Activated T-cell treated with anti-CD3 and anti-CD28 coated beads, Interleukin-2, amount 50 U/mL, for 24 hours (primary cell): ENCODE results near the gene LRRC56.

Experiments
- DNase-seq: peaks from one replicate; pipeline ENCODE4 v3.0.0-alpha.2; 2020
- H3K27ac Mint-ChIP-seq: 2 replicates; pipeline ENCODE4 v1.8.0; 2020; ENCODE audit warnings: mild to moderate bottlenecking, mixed read lengths
- H3K27me3 Mint-ChIP-seq: 2 replicates; pipeline ENCODE4 v1.8.0; 2020; ENCODE audit warnings: mixed read lengths
- H3K36me3 Mint-ChIP-seq: 2 replicates; pipeline ENCODE4 v1.8.0; 2020; ENCODE audit warnings: low read depth, mixed read lengths
- H3K4me1 Mint-ChIP-seq: 2 replicates; pipeline ENCODE4 v1.8.0; 2020; ENCODE audit warnings: low read depth, mixed read lengths
- H3K4me3 Mint-ChIP-seq: 2 replicates; pipeline ENCODE4 v1.8.0; 2020; ENCODE audit warnings: mild to moderate bottlenecking, moderate library complexity, mixed read lengths
- H3K9me3 Mint-ChIP-seq: 2 replicates; pipeline ENCODE4 v1.8.0; 2020; ENCODE audit warnings: mixed read lengths

The LRRC56 gene

DNA sequence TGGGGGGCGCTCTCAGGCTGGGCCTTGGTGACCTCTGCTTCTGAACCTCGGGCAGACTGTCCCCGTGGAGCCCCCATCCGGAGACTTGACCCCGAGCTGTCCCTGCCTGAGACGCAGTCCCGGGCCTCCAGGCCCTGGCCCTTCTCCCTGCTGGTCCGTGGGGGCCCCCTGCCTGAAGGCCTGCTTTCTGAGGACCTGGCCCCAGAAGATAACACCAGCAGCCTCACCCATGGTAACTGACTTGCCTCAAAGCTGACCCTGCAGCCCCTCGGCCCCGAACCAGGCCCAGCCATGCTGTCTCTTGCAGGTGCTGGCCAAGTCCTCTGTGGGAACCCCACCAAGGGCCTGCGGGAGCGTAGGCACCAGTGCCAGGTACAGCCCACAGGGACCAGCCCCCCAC is 14.3 kb downstream of the LRRC56 start:
- Mint-ChIP-seq H3K27ac (no peak overlapping the region), H3K9me3 (no peaks in the 10 kb centered on the region), H3K4me1 (peaks cover 2% of the 10 kb centered on the region), H3K36me3 (no peaks in the 10 kb centered on the region), H3K27me3 (peaks cover 3% of the 10 kb centered on the region), H3K4me3 (no peak overlapping the region)
- no peak for DNase-seq

DNA sequence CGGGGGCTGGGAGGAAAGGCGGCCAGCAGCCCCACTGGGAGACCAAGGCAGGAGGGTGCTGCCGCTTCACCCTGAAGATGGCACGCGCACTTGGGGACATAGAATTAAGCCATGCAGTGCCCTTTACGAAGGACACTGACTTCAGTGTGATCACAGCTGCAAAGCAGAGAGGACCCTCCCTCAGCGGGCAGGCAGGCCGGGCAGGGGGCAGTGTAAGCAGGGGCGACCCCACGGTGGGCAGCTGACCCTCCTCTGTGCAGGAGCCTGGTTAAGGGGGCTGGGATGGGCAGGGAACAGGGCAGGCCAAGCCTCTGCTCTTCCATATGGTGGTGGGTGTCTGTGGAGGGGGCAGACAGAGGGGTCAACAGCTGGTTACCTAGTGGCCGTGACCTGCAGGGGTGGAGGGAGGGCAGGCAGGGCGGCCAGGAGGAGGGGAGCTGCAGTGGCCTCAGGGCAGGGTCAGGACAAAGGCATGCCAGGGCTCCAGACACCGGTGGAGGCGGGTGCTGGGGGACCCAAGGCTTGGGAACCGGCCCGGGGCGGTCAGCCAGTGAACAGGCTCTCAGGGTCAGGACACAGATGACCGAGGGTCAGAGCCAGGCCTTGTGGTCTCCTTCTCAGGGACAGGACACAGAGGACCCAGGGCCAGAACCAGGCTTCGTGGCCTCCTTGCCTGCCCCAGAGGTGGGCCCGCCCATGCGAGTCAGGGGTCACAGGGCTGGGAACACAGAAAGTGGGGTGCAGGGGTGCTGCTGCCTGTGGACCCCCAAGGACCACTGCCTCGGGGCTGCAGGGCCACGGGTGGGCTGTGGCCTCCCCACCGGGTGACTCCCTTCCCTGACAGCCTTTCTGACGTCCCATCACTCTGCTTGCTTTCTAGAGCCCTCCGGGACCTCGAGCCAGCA is 16.0 kb downstream of the LRRC56 start:
- H3K27ac Mint-ChIP-seq, result no peak overlapping the region
- H3K9me3 Mint-ChIP-seq, result no peaks in the 10 kb centered on the region
- no peak overlapping the region for H3K4me3 Mint-ChIP-seq
- H3K4me1 Mint-ChIP-seq, result peaks cover 3% of the 10 kb centered on the region
- H3K36me3 Mint-ChIP-seq, result no peaks in the 10 kb centered on the region
- DNase-seq, result no peak
- peaks cover 9% of the 10 kb centered on the region for H3K27me3 Mint-ChIP-seq

DNA sequence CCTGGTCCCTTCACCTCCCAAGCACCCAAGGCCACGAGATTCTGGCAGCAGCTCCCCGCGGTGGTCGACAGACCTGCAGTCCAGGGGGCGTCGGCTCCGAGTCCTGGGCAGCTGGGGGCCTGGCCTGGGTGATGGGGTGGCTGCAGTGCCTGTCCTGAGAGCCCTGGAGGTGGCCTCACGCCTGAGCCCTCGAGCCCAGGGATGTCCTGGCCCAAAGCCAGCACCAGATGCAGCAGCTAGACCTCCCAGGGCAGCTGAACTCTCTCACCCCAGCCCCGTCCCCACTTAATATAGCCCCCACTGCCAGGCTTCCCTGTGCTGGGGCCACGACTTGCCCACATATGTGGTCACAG is 16.6 kb downstream of the LRRC56 start:
- peaks cover 3% of the 10 kb centered on the region for H3K4me1 Mint-ChIP-seq
- DNase-seq, result no peak
- no peak overlapping the region for H3K4me3 Mint-ChIP-seq
- H3K27ac Mint-ChIP-seq, result no peak overlapping the region
- no peaks in the 10 kb centered on the region for H3K36me3 Mint-ChIP-seq
- H3K27me3 Mint-ChIP-seq, result peaks cover 9% of the 10 kb centered on the region
- no peaks in the 10 kb centered on the region for H3K9me3 Mint-ChIP-seq

DNA sequence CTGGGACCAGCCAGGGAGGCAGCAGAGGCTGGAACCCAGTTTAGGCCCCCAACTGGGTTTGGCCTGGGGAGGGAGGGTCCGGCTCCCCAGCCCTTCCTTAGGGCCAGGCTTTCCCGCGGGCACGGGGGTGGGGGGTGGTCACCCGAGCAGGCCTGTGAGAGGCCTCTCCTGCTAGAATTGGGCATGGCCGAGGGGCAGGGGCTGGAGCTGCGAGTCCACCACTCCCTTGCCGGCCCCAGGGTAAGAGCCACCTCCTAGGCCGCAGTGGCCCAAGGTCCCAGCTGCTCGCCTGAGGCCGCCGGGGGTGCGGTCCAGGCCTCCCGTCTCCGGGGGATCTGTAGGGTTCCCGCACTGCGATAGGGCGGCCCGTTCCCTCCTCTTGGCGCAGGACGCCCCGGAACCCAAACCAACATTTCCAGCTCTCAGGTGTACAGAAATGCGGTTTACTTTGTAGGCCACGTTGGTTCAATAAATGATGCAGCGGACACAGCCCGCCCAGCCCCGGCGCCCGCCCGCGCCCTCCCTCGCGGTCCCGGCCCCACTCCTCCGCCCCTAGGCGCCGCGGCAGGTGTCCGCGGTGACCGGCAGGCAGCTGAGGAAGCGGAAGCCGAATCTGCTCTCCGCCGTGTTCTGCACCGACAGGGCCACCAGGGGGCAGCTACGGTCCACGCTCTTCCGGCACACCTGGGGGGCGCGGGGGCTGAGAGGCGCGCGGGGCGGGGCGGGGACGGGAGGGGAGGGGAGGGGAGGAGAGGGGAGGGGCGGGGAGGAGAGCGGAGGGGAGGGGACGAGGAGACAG is 17.3 kb downstream of the LRRC56 start:
- H3K4me3 Mint-ChIP-seq, result peak overlapping the region; percentile 27
- no peaks in the 10 kb centered on the region for H3K36me3 Mint-ChIP-seq
- peaks cover 3% of the 10 kb centered on the region for H3K4me1 Mint-ChIP-seq
- no peak overlapping the region for H3K27ac Mint-ChIP-seq
- H3K27me3 Mint-ChIP-seq, result peaks cover 9% of the 10 kb centered on the region
- no peaks in the 10 kb centered on the region for H3K9me3 Mint-ChIP-seq
- peak; percentile 83 for DNase-seq

DNA sequence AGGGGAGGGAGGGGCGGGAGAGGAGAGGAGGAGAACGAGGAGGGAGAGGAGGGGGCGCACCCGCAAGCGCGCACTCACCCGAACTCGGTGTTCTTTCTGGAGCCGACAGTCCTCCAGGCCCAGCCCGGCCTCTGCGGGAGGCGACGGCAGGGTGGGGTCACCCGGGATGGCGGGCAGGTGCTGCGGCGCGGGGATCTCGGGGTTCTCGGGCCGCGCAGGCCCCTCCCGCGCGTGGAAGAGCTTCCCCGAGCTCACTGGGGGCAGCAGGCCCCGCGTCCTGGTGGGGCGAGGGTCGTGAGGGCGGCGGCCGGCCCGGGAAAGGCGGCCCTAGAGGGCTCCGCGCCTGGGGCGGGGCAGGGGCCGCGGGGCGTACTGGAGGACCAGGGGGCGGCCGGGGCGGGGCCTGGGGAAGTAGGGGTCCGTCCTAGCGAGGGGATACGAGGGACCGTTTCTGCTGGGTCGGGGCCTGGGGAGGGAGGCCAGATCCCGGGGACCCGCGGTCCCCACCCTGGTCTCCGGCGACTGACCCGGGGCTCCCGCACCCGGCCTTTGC is 18.0 kb downstream of the LRRC56 start:
- Mint-ChIP-seq H3K4me3 (no peak overlapping the region), H3K36me3 (no peaks in the 10 kb centered on the region), H3K4me1 (peaks cover 8% of the 10 kb centered on the region), H3K9me3 (no peaks in the 10 kb centered on the region), H3K27me3 (peaks cover 9% of the 10 kb centered on the region), H3K27ac (no peak overlapping the region)
- DNase-seq, result no peak

DNA sequence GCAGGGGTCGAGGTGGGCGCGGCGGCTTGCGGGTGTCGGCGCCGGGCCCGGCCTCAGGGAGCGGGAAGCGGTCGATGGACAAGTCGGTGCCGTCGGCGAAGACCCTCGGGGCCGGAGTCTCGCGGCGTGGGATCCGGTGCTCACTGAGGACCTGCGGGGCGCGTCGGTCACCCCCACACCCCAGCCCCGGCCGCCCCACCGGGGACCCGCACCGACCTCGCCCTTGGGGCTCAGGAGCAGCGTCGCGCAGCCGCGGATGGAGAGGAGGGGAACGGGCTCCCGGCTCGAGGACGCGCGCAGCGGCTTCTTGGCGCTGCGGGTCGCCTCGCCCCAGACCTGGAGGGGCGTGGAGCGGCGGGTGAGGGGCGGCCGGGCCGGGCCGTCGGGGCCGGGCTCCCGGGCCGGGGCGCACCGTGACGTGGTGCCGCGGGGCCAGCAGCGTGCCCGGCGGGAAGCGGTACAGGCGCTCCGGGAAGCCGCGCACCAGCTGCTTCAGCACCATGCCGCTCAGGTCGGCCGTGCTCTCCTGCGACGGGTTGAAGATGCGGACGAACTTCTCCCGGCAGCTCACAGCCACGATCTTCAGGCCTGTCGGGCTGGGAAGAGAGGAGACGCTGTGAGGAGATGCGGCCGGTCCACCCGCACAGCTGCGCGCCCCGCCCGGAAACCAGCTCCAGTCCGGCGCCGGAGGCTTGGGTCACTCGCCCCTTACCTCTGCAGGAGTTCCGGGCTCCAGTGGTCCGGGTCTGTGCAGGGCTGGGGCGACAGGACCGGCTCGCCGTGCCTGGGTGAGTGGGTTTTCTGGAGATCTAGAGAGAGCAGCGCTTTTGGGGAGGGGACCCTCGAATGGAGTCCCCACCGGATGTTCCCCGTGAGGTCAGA is 18.7 kb downstream of the LRRC56 start:
- Mint-ChIP-seq H3K9me3 (no peaks in the 10 kb centered on the region), H3K27me3 (peaks cover 9% of the 10 kb centered on the region), H3K36me3 (no peaks in the 10 kb centered on the region), H3K27ac (no peak overlapping the region), H3K4me1 (peaks cover 9% of the 10 kb centered on the region), H3K4me3 (no peak overlapping the region)
- no peak for DNase-seq

DNA sequence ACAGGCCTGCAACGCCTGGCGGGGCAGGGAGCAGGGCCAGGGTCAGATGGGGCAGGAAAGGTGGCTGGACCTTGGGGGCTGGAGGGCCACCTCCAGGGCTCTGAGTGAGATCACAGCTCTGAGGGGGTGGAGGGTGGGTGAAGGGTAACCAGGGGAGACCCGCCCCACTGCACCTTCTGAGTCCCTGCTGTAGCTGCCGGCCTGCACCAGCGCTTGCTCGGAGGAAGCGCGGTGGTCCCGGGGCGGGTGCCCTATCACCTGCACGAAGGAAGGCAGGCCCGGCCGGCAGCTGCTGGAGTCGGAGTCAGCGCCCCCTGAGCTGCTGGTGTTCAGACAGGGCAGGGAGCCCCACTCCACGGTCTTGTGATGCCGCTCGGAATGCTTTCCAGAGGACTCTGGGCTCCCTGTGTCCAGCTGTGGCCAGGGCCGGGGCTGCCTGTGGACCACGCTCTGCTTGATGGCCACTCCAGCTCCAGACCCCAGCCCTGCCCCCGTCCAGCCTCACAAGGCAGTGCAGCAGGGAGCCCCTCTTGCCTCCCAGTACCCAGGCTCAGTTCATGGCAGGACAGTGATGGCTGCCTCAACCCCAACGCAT is 19.4 kb downstream of the LRRC56 start:
- no peak overlapping the region for H3K4me3 Mint-ChIP-seq
- peaks cover 9% of the 10 kb centered on the region for H3K27me3 Mint-ChIP-seq
- H3K27ac Mint-ChIP-seq, result no peak overlapping the region
- no peak for DNase-seq
- H3K36me3 Mint-ChIP-seq, result no peaks in the 10 kb centered on the region
- H3K4me1 Mint-ChIP-seq, result peaks cover 14% of the 10 kb centered on the region
- no peaks in the 10 kb centered on the region for H3K9me3 Mint-ChIP-seq

DNA sequence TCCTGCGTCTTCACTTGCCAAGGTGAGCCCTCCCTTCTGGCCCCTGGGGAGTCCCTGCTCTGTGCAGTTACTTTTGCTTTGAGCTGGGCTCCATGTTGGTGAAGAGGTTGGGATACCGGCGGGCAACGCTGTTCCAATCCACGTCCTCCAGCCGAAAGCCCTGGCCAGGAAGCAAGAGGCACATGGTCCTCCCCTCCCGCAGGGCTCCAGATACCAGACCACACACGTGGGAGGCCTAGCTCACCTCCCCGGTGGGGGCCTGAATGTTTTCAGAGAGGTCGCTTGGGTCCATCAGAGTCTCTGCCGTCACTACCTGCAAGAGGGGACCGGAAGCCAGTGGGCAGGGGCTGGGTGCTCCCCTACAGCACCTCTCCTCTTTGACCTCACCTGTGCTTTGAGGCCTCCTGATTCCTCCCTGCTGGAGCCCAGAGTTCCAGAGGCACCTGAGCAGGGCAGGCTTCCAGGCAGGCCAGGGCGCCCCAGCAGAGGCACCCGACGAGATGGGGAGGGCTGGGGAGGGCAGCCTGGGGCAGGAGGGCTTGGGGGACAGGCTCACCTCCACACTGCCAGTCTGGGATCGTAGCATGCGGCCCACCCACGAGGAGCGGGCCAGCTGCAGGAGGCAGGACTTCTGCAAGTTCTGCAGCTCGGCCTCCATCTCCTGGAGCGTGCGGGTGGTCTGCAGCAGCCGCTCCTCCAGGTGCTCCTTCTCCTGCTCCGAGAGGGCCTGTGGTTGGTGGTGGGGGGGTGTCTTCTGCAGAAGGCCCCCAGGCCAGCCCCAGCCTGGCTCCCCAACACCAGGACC is 20.2 kb downstream of the LRRC56 start:
- Mint-ChIP-seq H3K36me3 (no peaks in the 10 kb centered on the region), H3K27me3 (peaks cover 9% of the 10 kb centered on the region), H3K27ac (no peak overlapping the region), H3K9me3 (no peaks in the 10 kb centered on the region), H3K4me1 (peaks cover 15% of the 10 kb centered on the region), H3K4me3 (no peak overlapping the region)
- no peak for DNase-seq

DNA sequence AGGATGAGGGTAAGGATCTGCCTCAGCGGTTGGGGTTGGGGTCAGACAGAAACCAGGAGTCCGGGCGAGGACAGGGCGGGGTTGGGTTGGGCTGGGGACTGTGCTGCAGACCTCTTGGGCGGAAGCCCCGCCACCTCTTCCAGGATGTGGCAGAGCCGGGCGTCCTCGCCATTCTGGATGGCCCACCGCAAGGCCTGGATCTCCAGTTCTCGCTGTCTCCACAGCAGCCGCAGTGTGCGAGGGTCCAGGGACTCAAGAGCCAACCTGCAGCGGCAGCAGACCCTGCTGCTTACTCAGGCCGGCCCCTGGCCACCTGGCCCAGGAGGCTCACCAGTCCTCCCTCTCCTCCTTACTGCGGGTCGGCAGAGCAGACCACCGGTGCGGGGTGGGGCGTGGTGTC is 21.2 kb downstream of the LRRC56 start:
- no peak overlapping the region for H3K27ac Mint-ChIP-seq
- peaks cover 1% of the 10 kb centered on the region for H3K36me3 Mint-ChIP-seq
- no peaks in the 10 kb centered on the region for H3K9me3 Mint-ChIP-seq
- no peak overlapping the region for H3K4me3 Mint-ChIP-seq
- H3K27me3 Mint-ChIP-seq, result peaks cover 9% of the 10 kb centered on the region
- peaks cover 15% of the 10 kb centered on the region for H3K4me1 Mint-ChIP-seq
- no peak for DNase-seq

DNA sequence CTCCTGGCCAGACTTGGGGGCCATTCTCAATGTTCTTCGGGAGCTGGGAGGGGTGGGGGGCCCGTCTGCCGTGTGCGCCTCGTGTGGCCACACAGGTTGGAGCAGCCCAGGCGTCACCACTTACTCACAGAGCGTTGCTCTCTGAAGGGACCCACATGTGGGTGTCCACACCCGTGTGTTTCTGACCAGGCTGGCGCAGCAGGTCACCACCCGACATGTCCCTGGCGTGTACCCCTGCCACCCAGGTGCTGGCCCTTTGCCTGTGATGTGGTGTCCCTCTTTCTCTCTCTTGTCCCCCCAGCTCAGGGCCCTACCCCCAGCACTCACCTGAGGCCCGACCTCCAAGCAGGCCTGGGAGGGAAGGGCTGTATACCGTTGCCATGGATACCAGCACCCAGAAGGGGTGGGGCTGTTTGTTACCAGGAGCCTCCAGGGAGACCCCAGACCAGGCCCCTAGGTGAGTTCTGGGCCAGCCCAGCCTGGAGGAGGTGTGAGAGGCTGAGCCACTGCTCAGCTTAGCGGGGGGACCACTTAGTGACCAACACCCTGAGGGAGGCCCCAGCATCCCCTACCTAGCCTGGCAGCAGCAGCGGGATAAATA is 21.8 kb downstream of the LRRC56 start:
- Mint-ChIP-seq H3K4me3 (no peak overlapping the region), H3K27ac (no peak overlapping the region), H3K9me3 (no peaks in the 10 kb centered on the region), H3K36me3 (peaks cover 5% of the 10 kb centered on the region), H3K4me1 (peaks cover 15% of the 10 kb centered on the region), H3K27me3 (peaks cover 9% of the 10 kb centered on the region)
- DNase-seq, result no peak

DNA sequence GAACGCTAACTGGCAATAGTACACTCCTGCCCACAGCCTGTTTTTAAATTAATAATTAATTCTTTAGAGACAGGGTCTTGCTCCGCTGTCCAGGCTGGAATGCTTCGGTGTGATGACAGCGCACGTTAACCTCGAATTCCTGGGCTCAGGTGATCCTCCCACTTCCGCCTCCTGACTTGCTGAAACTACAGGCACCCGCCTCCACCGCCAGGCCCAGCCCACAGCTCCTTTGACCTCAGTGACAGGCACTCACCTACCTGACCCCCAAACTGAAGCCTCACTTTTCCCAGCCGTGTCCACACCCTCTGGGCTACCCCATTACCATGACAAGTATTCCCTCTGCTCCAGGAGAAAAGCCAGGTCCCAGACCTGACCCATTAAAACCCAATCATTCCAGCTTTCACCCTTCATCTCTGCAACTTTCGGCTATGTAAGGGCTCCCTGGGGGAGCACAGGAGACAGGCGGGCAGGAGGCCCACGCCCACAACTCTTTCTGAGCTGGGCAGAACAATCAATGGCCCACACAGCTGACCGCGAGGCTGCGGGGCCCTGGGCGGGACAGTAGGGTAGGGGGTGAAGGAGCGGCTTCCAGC is 22.5 kb downstream of the LRRC56 start:
- no peak for DNase-seq
- Mint-ChIP-seq H3K27me3 (peaks cover 9% of the 10 kb centered on the region), H3K4me3 (peak overlapping the region; percentile 66), H3K27ac (peak overlapping the region; percentile 84), H3K4me1 (peaks cover 15% of the 10 kb centered on the region), H3K9me3 (no peaks in the 10 kb centered on the region), H3K36me3 (peaks cover 10% of the 10 kb centered on the region)

DNA sequence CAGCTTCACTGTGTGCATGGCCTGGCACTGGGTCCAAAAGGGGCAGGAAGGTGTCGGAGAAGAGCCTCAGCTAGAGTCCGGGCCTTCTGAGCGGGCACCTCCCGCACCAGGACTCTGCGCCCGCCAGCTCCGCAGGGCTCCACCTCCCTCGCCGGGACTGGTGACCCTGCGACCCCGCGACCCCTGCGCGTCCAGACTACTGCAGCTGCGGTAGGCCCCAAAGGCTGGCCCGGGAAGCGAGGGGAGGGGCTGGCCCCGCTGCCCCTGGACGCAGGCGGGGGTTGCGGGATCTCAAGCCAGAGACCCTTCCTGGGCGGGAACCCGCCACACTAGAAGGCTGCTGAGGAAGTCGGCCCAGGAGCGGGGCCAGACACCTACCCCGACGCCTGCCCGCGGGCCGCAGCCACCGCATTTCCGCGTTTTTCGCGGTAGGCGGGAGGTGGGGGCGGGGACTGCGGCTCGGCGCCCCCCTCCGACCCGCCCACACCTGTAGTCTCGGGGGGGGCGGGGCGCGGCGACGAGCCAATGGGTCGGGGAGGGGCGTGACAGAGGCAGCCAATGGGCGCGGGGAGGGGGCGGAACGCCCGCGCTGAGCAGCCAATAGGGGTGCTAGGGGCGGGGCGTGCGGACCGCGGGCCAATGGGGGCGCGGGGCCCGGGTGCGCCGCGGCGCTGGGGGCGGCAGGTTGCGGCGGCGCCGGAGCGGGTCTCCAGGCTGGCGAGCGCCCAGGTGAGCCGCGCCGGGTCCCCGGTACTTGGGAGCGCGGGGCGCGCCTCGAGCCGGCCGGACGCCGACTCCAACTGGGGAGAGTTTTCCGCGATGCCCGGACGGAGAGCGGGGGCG is 23.2 kb downstream of the LRRC56 start, which contains the start of the genes LMNTD2 and RASSF7:
LMNTD2 (minus strand) TSS at position 434 of the 843 bp plus-strand sequence; CDS start at position 412, 22 bp downstream.
RASSF7 (plus strand) TSS at position 666 of the 843 bp plus-strand sequence. CDS start 799 bp downstream, outside the sequence.
- Mint-ChIP-seq H3K27ac (peak within 1 kb of the TSS; percentile 84), H3K4me1 (peaks cover 15% of the 10 kb centered on the region), H3K27me3 (peaks cover 9% of the 10 kb centered on the region), H3K36me3 (peaks cover 10% of the 10 kb centered on the region), H3K4me3 (peak within 1 kb of the TSS; percentile 87), H3K9me3 (no peaks in the 10 kb centered on the region)
- peak; percentile 99 for DNase-seq
